GM12801 (cell line): ENCODE measurements around the gene PUDP.

Experiments
- TF ChIP-seq, protein P1 (sequence below): IDR thresholded peaks from one replicate; pipeline ENCODE4 v1.5.1; 2011; ENCODE audit warnings: control low read depth; ENCODE audit not compliant: insufficient read length; ENCODE audit errors: extremely low read depth

Gene PUDP

DNA sequence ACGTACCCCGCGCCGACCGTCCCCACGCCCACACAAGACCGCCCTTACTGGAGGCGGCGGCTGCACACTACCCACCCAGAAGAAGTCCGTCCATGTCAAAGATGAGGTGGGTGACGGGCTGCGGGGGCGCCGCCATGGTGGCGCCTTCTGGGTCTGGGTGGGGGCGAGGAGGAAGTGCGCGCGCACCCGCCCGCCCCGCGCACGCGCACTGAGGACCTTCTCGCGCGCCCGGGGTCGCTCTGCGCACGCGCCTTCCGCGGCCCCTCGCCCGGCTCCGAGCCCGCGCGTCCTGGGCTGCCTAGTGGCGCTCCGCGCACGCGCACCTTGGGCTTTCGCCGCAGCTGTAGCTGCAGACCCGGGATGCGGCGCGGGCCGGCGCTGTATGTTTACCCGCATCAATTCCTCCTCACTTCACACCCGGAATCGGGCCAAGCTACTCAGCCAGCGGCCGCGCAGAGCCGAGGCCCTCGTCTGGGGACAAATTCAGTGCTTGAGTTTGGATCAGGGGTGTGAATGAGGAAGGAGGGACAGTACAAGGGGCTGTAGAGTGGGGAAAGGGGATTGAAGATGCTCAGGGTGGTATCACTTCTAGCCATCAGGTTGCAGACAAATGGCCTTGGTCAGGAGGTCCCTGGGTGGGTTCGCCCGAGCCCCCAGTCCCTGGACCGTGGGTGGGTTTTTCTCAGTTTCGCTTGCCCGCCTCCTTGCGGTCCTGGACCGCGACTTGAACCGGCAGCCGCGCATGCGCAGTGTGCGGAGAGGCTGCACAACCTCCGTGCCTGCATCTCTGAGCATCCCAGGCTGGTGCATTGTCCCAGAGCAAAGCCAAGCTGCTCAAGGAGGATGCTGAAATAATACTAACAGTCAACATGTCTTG is at the start of gene PUDP:
Gene PUDP, minus strand, starts transcription at position 176 of the 877 bp plus-strand sequence. Its CDS starts 40 bp downstream, at position 136.
- TF ChIP-seq, protein P1, sequence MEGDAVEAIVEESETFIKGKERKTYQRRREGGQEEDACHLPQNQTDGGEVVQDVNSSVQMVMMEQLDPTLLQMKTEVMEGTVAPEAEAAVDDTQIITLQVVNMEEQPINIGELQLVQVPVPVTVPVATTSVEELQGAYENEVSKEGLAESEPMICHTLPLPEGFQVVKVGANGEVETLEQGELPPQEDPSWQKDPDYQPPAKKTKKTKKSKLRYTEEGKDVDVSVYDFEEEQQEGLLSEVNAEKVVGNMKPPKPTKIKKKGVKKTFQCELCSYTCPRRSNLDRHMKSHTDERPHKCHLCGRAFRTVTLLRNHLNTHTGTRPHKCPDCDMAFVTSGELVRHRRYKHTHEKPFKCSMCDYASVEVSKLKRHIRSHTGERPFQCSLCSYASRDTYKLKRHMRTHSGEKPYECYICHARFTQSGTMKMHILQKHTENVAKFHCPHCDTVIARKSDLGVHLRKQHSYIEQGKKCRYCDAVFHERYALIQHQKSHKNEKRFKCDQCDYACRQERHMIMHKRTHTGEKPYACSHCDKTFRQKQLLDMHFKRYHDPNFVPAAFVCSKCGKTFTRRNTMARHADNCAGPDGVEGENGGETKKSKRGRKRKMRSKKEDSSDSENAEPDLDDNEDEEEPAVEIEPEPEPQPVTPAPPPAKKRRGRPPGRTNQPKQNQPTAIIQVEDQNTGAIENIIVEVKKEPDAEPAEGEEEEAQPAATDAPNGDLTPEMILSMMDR = no peak

DNA sequence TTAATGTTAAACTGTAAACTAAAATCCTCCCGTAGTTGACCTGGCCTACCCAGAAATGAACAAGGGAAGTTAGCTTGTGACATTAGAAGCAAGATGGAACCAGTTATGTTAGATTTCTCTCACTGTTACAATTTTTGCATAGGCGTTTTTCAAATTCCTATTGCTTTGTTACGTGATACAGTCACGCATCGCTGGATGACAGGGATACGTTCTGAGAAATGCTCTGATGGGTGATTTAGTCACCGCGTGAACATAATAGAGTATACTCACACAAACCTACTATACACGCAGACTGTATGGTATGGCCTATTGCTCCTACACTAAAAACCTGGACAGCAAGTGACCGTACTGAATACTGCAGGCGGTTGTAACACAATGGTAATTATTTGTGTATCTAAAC is 46.7 kb upstream of the PUDP start:
- TF ChIP-seq, protein P1 = no peak

DNA sequence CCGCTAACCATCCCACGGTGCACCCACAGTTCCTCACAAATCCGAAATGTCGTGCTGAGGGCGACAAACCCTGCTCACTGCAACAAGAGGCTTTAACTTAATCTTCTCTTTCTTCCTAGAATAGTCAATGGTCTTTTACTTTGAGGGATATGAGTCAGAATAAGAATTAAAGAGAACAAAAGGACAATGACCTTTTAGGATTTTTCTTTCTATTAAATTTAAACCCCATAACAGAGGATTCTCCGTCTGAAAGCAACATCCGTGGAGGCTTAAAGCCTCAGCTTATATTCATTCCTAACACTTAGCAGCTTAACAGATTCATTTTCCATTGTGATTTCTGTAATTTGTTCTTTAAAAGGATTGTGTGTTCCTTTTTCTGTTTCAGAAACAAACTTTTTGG is 44.9 kb upstream of the PUDP start:
- TF ChIP-seq, protein P1 = no peak

DNA sequence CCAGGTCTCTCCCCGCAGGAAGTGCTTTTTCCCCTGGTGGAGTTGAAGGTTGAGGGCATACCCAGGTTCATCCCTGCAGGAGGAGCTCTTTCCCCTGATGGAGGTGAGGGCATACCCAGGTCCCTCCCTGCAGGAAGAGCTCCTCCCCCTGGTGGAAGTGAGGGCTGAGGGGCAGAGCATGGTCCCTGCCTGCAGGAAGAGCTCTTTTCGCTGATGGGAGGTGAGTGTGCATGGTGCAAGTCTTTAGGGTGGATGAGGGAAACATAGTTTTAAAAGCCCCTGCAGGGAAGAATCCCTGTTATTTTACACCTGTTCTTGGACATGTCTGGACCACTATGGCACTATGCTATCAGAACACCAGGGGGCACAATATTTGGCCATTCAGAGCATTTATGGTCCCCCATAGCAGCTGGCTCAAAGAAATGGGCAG is 43.7 kb upstream of the PUDP start:
- TF ChIP-seq, protein P1 = no peak

DNA sequence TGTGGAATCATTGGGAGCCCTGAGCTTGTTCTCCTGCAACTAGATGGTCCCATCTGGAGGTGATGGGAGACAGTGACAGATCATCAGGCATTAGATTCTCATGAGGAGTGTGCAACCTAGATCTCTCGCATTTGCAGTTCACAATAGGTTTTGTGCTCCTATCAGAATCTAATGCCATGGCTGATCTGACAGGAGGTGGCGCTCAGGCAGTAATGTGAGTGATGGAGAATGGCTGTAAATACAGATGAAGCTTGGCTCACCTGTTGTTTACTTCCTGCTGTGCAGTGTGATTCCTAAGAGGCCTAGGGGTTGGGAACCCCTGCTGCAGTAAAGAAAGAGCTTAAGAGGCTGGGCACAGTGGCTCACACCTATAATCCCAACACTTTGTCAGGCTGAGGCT is 42.2 kb upstream of the PUDP start:
- TF ChIP-seq, protein P1 = no peak

DNA sequence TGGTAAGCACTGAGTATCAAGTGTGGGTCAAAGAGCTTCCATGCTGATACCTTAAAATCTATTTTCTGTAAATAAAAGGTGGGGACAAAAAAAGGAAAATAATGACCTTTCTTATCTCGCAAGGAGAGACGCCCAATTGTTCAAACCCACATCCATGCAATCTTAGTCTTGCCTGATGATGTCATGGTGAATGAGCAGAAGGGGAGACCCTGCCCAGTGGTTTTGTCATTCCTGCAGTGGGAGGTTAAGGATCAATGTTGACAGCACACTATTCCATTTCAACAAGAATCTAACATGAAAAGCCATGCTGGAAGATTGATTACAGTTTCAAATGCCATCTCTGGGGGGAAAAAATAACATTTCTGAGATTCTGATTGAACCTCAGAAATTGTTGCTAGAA is 40.7 kb upstream of the PUDP start:
- TF ChIP-seq, protein P1 = no peak

DNA sequence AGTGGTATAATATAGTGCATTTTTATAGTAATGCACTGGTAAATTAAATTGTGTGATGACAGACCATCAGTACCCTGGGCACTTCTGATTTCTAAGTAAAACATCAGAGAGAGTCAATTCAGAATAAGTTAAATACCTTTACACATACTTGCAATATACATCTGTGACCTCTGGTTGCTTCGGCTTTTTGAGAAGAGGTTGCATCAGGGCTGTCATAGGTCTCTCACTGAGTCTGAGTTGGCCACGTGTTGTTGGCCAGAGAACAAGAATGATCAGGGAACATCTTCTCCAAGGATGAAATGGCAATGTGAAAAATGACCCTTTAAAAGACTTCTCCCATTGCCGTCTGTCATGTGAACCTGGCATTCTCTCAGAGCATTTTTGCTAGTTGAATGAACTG is 36.9 kb upstream of the PUDP start:
- TF ChIP-seq, protein P1 = no peak
